ENCODE results near the gene KCNN4.

Gene KCNN4

DNA sequence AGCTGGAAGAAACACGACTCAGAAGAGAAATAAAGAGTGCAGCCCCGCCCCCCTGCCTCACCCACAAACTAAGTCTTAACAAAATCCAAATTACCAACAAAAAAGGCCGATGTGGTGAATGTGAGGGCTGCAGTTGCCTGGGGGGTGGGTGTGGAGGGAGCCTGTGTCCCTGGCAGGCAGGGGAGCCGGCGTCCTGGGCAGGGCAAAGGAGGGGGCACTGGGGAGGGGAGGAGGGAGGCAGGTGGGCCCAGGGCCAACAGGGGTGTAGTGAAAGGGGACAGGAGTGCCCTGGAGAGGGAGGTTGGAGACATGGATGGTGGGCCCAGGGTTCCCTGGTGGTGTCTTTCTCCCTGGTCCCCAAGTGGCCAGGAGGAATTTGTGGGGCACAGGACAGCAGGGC lies 60.9 kb downstream of the KCNN4 start (continued):
- TF ChIP-seq ZNF280D (tag by site-specific recombination; IDR thresholded peaks at IDR 0.05) (no peak), ZFHX2 (tag by site-specific recombination; conservative IDR thresholded peaks at IDR 0.05) (no peak), ZNF521 (tag by site-specific recombination; IDR thresholded peaks at IDR 0.05) (no peak), ZNF184 (tag by site-specific recombination; IDR thresholded peaks at IDR 0.05) (no peak), ZNF571 (tag by site-specific recombination; IDR thresholded peaks at IDR 0.05) (no peak), ZNF549 (tag by site-specific recombination; IDR thresholded peaks at IDR 0.05) (no peak), HIC1 (tag by site-specific recombination; IDR thresholded peaks at IDR 0.05) (0 out of 2 replicates have a peak, but pooled peaks have one; percentile 10), ZNF398 (tag by site-specific recombination; IDR thresholded peaks at IDR 0.05) (peak; percentile 60; the same call in 1 of the 2 replicates)
- TF ChIP-seq, protein P1, sequence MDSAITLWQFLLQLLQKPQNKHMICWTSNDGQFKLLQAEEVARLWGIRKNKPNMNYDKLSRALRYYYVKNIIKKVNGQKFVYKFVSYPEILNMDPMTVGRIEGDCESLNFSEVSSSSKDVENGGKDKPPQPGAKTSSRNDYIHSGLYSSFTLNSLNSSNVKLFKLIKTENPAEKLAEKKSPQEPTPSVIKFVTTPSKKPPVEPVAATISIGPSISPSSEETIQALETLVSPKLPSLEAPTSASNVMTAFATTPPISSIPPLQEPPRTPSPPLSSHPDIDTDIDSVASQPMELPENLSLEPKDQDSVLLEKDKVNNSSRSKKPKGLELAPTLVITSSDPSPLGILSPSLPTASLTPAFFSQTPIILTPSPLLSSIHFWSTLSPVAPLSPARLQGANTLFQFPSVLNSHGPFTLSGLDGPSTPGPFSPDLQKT (IDR thresholded peaks at IDR 0.05; ENCODE audit: borderline replicate concordance, low read depth, low read length), result no peak

DNA sequence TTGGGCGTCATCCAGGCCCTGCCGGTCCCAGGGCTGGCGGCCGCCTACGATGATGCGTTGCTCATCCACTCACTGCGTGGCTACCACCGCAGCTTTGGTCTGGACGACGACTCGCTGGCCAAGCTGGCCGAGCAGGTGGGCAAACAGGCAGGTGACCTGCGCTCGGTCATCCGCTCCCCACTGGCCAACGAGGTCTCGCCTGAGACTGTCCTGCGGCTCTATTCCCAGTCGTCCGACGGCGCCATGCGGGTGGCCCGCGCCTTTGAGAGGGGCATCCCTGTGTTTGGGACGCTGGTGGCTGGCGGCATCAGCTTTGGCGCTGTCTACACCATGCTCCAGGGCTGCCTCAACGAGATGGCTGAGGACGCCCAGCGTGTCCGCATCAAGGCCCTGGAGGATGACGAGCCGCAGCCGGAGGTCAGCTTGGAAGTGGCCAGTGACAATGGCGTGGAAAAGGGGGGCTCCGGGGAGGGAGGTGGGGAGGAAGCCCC lies 61.4 kb downstream of the KCNN4 start:
- Histone ChIP-seq H3K27ac (ENCODE audit: extremely low read depth, low read depth, low read length) (no peak overlapping the region), H3K36me3 (ENCODE audit: control insufficient read depth in 2 of 2, insufficient read depth in 1 of 2, low read length in 2 of 2) (no peaks in the 10 kb centered on the region; a peak in 1 of 3 replicates), H3K9me3 (ENCODE audit: control insufficient read depth, insufficient read depth, low read depth, low read length) (no peaks in the 10 kb centered on the region), H3K4me3 (ENCODE audit: low read depth, low read length) (no peak overlapping the region), H3K4me1 (ENCODE audit: control insufficient read depth, insufficient read depth, low read length) (no peaks in the 10 kb centered on the region)
- ChIA-PET POLR2A (interaction anchor here (1.4 kb wide), 1 partner anchor 51 kb away, joined by 4 read pairs; no protein-coding TSS in a partner anchor), CTCF (interaction anchor here (0.5 to 0.6 kb wide), 2 partner anchors 13 to 125 kb away, joined by 3 to 4 read pairs; no protein-coding TSS in a partner anchor)
- no peak for TF ChIP-seq ZNF140 (tag by site-specific recombination; IDR thresholded peaks at IDR 0.05)
- TF ChIP-seq ZNF214 (tag by site-specific recombination; IDR thresholded peaks at IDR 0.05; ENCODE audit: borderline replicate concordance), result no peak
- no peak for TF ChIP-seq ZNF785 (tag by site-specific recombination; IDR thresholded peaks at IDR 0.05)
- no peak for TF ChIP-seq ATF2 (tag by site-specific recombination; IDR thresholded peaks at IDR 0.05; ENCODE audit: low read depth)
- TF ChIP-seq, protein P2, sequence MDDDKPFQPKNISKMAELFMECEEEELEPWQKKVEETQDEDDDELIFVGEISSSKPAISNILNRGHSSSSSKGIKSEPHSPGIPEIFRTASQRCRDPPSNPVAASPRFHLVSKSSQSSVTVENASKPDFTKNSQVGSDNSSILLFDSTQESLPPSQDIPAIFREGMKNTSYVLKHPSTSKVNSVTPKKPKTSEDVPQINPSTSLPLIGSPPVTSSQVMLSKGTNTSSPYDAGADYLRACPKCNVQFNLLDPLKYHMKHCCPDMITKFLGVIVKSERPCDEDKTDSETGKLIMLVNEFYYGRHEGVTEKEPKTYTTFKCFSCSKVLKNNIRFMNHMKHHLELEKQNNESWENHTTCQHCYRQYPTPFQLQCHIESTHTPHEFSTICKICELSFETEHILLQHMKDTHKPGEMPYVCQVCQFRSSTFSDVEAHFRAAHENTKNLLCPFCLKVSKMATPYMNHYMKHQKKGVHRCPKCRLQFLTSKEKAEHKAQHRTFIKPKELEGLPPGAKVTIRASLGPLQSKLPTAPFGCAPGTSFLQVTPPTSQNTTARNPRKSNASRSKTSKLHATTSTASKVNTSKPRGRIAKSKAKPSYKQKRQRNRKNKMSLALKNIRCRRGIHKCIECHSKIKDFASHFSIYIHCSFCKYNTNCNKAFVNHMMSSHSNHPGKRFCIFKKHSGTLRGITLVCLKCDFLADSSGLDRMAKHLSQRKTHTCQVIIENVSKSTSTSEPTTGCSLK (tag by site-specific recombination; IDR thresholded peaks at IDR 0.05), result no peak
- TF ChIP-seq, protein P3, sequence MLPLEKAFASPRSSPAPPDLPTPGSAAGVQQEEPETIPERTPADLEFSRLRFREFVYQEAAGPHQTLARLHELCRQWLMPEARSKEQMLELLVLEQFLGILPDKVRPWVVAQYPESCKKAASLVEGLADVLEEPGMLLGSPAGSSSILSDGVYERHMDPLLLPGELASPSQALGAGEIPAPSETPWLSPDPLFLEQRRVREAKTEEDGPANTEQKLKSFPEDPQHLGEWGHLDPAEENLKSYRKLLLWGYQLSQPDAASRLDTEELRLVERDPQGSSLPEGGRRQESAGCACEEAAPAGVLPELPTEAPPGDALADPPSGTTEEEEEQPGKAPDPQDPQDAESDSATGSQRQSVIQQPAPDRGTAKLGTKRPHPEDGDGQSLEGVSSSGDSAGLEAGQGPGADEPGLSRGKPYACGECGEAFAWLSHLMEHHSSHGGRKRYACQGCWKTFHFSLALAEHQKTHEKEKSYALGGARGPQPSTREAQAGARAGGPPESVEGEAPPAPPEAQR (tag by site-specific recombination; IDR thresholded peaks at IDR 0.05), result no peak
- TF ChIP-seq ZNF654 (tag by site-specific recombination; IDR thresholded peaks at IDR 0.05; ENCODE audit: low read depth), result no peak
- no peak for TF ChIP-seq YY2 (tag by site-specific recombination; IDR thresholded peaks at IDR 0.05)
- no peak for TF ChIP-seq ZNF624 (tag by site-specific recombination; IDR thresholded peaks at IDR 0.05)
- no peak for TF ChIP-seq ZNF248 (tag by site-specific recombination; IDR thresholded peaks at IDR 0.05)
- TF ChIP-seq GLIS2 (tag by site-specific recombination; IDR thresholded peaks at IDR 0.05), result no peak
- no peak for TF ChIP-seq SP3 (tag by site-specific recombination; IDR thresholded peaks at IDR 0.05)
- no peak for TF ChIP-seq ZNF707 (tag by site-specific recombination; IDR thresholded peaks at IDR 0.05)
- TF ChIP-seq ZNF610 (tag by site-specific recombination; IDR thresholded peaks at IDR 0.05; ENCODE audit: borderline replicate concordance), result no peak
